Neural progenitor cell (in vitro differentiated cells): ENCODE data around the gene CREB3L2. TPM values are rescaled to one million over a fixed set of nuclear protein-coding genes. Genes with fewer than 3 reads are reported as not detected.
A peak's percentile ranks its signal among the peaks of the same experiment; 100 is the strongest.

Experiments
- DNase-seq: peaks from one replicate; pipeline ENCODE4 v3.0.0-alpha.2; 2016; ENCODE audit warnings: low spot score
- H2AFZ ChIP-seq: fragments of 200-600 bp; sonication (generic); replicated peaks from 2 replicates; pipeline ENCODE4 v1.6.1; 2016; ENCODE audit warnings: antibody characterized with exemption
- H3F3A ChIP-seq: fragments of 200-600 bp; sonication (generic); 2 replicates; pipeline ENCODE4 v1.6.1; 2016; ENCODE audit warnings: antibody characterized with exemption, low read depth
- H3K27ac ChIP-seq: fragments of 200-600 bp; sonication (generic); 2 replicates; pipeline ENCODE4 v1.5.1; 2016; ENCODE audit warnings: mild to moderate bottlenecking
- H3K27me3 ChIP-seq: fragments of 200-600 bp; sonication (generic); 2 replicates; pipeline ENCODE4 v1.6.1; 2016; ENCODE audit warnings: mild to moderate bottlenecking, moderate library complexity
- H3K36me3 ChIP-seq: fragments of 200-600 bp; sonication (generic); 2 replicates; pipeline ENCODE4 v1.5.1; 2016
- H3K4me1 ChIP-seq: fragments of 200-600 bp; sonication (generic); 2 replicates; pipeline ENCODE4 v1.6.1; 2016; ENCODE audit warnings: mixed run types
- H3K4me2 ChIP-seq: fragments of 200-600 bp; sonication (generic); 2 replicates; pipeline ENCODE4 v1.6.1; 2016
- H3K4me3 ChIP-seq: fragments of 200-600 bp; sonication (generic); 2 replicates; pipeline ENCODE4 v1.5.1; 2016
- H3K79me2 ChIP-seq: fragments of 200-600 bp; sonication (generic); 2 replicates; pipeline ENCODE4 v1.6.1; 2016; ENCODE audit warnings: low read depth
- H3K9ac ChIP-seq: fragments of 200-600 bp; sonication (generic); 2 replicates; pipeline ENCODE4 v1.6.1; 2016
- H3K9me3 ChIP-seq: fragments of 200-600 bp; sonication (generic); 2 replicates; pipeline ENCODE4 v1.5.1; 2016; ENCODE audit warnings: low read depth
- H4K20me1 ChIP-seq: fragments of 200-600 bp; sonication (generic); 2 replicates; pipeline ENCODE4 v1.6.1; 2016; ENCODE audit warnings: low read depth
- H3K27ac Mint-ChIP-seq: 3 replicates; pipeline ENCODE4 v1.8.0; 2021; ENCODE audit warnings: mixed read lengths
- H3K27me3 Mint-ChIP-seq: 2 replicates; pipeline ENCODE4 v1.8.0; 2022; ENCODE audit warnings: low read depth, mild to moderate bottlenecking, inconsistent platforms, moderate library complexity, mixed read lengths; ENCODE audit not compliant: insufficient read depth
- H3K36me3 Mint-ChIP-seq: 3 replicates; pipeline ENCODE4 v1.8.0; 2021; ENCODE audit warnings: mixed read lengths
- H3K4me1 Mint-ChIP-seq: 3 replicates; pipeline ENCODE4 v1.8.0; 2021; ENCODE audit warnings: mixed read lengths
- H3K4me3 Mint-ChIP-seq: 3 replicates; pipeline ENCODE4 v1.8.0; 2021; ENCODE audit warnings: mild to moderate bottlenecking, moderate library complexity, mixed read lengths
- H3K9me3 Mint-ChIP-seq: 3 replicates; pipeline ENCODE4 v1.8.0; 2020; ENCODE audit warnings: mixed read lengths
- EZH2 ChIP-seq: fragments of 200-600 bp; sonication (generic); IDR thresholded peaks from 2 replicates; pipeline ENCODE4 v1.6.1; 2017; ENCODE audit warnings: antibody characterized with exemption, mild to moderate bottlenecking, moderate library complexity
- EZH2phosphoT487 ChIP-seq: fragments of 200-600 bp; sonication (generic); IDR thresholded peaks from 2 replicates; pipeline ENCODE4 v1.6.1; 2017; ENCODE audit warnings: antibody characterized with exemption
- total RNA-seq: library from RNA; depleted of rRNA; stranded (reverse); fragments of >200 nt; gene quantifications from 2 replicates; pipeline ENCODE4 v1.2.3, GENCODE V29; 2015; ENCODE audit warnings: low replicate concordance
- TF ChIP-seq, protein P1 (sequence below): fragments of 200-600 bp; sonication (generic); IDR thresholded peaks from 2 replicates; pipeline ENCODE4 v1.5.1; 2017; ENCODE audit warnings: antibody characterized with exemption, mild to moderate bottlenecking

The CREB3L2 gene
- total RNA-seq, 1 donor from 2014 or later = 9.9 TPM

DNA sequence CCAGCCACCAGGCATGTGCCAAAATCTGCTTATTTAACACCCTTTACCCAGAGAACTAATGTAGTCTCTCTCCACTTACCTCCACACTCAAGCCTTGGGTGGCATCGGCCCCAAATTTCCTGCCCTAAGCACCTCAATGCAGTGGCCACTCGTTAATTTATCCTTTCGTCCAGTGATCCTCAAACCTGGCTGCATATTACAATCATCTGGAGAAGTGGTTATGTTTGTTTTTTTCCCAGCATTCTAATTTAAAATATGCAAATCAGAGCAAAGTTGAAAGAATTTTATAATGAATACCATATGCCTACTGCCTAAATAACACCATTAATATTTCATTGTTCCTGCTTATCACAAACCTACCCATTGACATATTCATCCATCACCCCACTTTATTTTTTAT, 25.7 kb downstream of the CREB3L2 start:
- Mint-ChIP-seq H3K4me1 (peaks cover 48% of the 10 kb centered on the region), H3K27me3 (no peaks in the 10 kb centered on the region), H3K36me3 (peaks cover 25% of the 10 kb centered on the region), H3K9me3 (peaks cover 8% of the 10 kb centered on the region), H3K4me3 (no peak overlapping the region), H3K27ac (no peak overlapping the region)
- Histone ChIP-seq H3K27ac (peak overlapping the region; percentile 77), H2AFZ (no peak overlapping the region), H4K20me1 (no peaks in the 10 kb centered on the region), H3K27me3 (no peaks in the 10 kb centered on the region), H3K9ac (no peak overlapping the region), H3K9me3 (no peaks in the 10 kb centered on the region), H3K4me1 (peaks cover 36% of the 10 kb centered on the region), H3K79me2 (peaks cover 76% of the 10 kb centered on the region), H3K4me2 (peak overlapping the region; percentile 56), H3K36me3 (no peaks in the 10 kb centered on the region), H3F3A (peaks cover 8% of the 10 kb centered on the region), H3K4me3 (no peak overlapping the region)
- TF ChIP-seq EZH2phosphoT487 (no peak), EZH2 (no peak)
- TF ChIP-seq, protein P1, sequence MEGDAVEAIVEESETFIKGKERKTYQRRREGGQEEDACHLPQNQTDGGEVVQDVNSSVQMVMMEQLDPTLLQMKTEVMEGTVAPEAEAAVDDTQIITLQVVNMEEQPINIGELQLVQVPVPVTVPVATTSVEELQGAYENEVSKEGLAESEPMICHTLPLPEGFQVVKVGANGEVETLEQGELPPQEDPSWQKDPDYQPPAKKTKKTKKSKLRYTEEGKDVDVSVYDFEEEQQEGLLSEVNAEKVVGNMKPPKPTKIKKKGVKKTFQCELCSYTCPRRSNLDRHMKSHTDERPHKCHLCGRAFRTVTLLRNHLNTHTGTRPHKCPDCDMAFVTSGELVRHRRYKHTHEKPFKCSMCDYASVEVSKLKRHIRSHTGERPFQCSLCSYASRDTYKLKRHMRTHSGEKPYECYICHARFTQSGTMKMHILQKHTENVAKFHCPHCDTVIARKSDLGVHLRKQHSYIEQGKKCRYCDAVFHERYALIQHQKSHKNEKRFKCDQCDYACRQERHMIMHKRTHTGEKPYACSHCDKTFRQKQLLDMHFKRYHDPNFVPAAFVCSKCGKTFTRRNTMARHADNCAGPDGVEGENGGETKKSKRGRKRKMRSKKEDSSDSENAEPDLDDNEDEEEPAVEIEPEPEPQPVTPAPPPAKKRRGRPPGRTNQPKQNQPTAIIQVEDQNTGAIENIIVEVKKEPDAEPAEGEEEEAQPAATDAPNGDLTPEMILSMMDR = no peak
- no peak for DNase-seq

DNA sequence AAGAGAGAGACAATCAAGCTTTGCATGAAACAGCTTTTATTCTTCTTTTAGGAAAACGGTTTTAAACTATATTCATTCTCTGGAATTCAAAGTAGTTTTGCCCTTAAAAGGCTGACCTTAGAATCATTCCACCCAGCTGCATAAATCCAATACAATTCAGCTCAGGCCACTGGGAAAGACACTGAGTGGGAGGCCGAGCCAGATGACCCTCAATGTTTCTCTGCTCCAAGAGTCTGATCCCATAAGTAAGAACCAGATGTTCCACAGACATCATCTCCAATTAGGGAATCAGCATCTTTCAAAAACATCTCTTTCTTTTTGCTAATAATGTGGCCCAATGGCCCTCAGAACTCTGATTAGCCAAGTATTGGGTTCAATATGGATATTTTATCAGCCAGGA, 26.1 kb downstream of the CREB3L2 start:
- DNase-seq = peak; percentile 20
- peaks cover 72% of the 10 kb centered on the region for H3K79me2 ChIP-seq
- Mint-ChIP-seq H3K27ac (no peak overlapping the region), H3K36me3 (peaks cover 22% of the 10 kb centered on the region), H3K27me3 (no peaks in the 10 kb centered on the region), H3K4me3 (no peak overlapping the region), H3K9me3 (peaks cover 4% of the 10 kb centered on the region), H3K4me1 (peaks cover 47% of the 10 kb centered on the region)
- no peaks in the 10 kb centered on the region for H3K36me3 ChIP-seq
- no peaks in the 10 kb centered on the region for H4K20me1 ChIP-seq
- peaks cover 31% of the 10 kb centered on the region for H3K4me1 ChIP-seq
- H3F3A ChIP-seq = peaks cover 8% of the 10 kb centered on the region
- peak overlapping the region; percentile 56 for H3K4me2 ChIP-seq
- H2AFZ ChIP-seq = no peak overlapping the region
- no peak overlapping the region for H3K9ac ChIP-seq
- H3K27ac ChIP-seq = peak overlapping the region; percentile 77
- H3K9me3 ChIP-seq = no peaks in the 10 kb centered on the region
- TF ChIP-seq, protein P1 = no peak
- TF ChIP-seq EZH2phosphoT487 = no peak
- TF ChIP-seq EZH2 = no peak
- no peak overlapping the region for H3K4me3 ChIP-seq
- H3K27me3 ChIP-seq = no peaks in the 10 kb centered on the region

DNA sequence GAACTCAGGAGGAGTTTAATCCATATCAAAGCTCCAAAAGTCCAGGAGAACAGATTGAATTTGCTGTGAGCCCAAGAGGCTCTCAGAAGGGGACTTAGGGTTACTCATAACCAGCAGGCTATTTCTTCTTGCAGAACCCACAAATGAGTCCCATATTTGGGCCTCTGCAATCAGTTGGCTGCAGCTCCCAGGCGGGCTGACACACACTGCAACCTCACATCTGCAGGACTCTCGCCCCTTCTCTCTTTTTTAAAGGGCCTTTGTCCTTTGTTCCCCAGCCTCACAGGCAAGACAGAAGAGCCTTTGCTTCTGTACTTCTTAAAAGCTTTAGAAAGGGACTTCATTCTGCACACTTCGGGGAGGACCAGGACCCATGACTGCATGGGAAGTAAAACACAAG, 26.7 kb downstream of the CREB3L2 start:
- no peak overlapping the region for H3K4me3 Mint-ChIP-seq

DNA sequence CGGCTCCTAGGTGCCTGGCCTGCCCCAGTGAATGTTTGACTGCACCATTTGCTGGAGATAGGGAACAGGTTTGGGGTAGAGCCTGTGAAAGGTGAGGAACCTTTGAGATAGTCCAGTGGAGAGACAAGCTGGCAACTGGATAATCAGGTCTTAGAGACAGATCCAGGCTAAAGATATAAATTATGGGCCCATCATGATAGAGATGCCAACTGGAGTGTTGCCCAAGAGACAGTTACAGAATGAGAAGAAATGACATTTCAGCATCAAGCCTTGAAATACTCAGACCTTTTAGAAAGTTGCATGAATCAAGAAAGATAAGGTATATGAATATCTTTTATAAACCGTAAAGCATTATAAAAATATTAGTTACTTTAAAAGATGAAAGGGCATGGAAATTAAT, 27.1 kb downstream of the CREB3L2 start:
- H4K20me1 ChIP-seq = no peaks in the 10 kb centered on the region
- peaks cover 8% of the 10 kb centered on the region for H3F3A ChIP-seq
- no peaks in the 10 kb centered on the region for H3K27me3 ChIP-seq
- H3K4me2 ChIP-seq = peak overlapping the region; percentile 56
- H3K27me3 Mint-ChIP-seq = no peaks in the 10 kb centered on the region
- peaks cover 46% of the 10 kb centered on the region for H3K4me1 Mint-ChIP-seq
- peaks cover 24% of the 10 kb centered on the region for H3K36me3 Mint-ChIP-seq
- H3K4me3 ChIP-seq = no peak overlapping the region
- no peaks in the 10 kb centered on the region for H3K9me3 ChIP-seq
- peaks cover 31% of the 10 kb centered on the region for H3K4me1 ChIP-seq
- H3K9ac ChIP-seq = no peak overlapping the region
- H2AFZ ChIP-seq = no peak overlapping the region
- H3K4me3 Mint-ChIP-seq = no peak overlapping the region
- no peaks in the 10 kb centered on the region for H3K36me3 ChIP-seq
- no peak for DNase-seq
- TF ChIP-seq EZH2 (no peak), EZH2phosphoT487 (no peak)
- TF ChIP-seq, protein P1 = no peak
- no peak overlapping the region for H3K27ac ChIP-seq
- H3K9me3 Mint-ChIP-seq = peaks cover 2% of the 10 kb centered on the region
- no peak overlapping the region for H3K27ac Mint-ChIP-seq
- H3K79me2 ChIP-seq = peaks cover 67% of the 10 kb centered on the region

More for the DNA sequence above, 26.7 kb downstream of the CREB3L2 start:
- no peak for TF ChIP-seq EZH2
- no peaks in the 10 kb centered on the region for H3K36me3 ChIP-seq
- H3K27ac ChIP-seq = peak overlapping the region; percentile 77
- no peaks in the 10 kb centered on the region for H3K27me3 ChIP-seq
- Mint-ChIP-seq H3K9me3 (peaks cover 3% of the 10 kb centered on the region), H3K27me3 (no peaks in the 10 kb centered on the region), H3K27ac (peak overlapping the region; percentile 33), H3K36me3 (peaks cover 22% of the 10 kb centered on the region), H3K4me1 (peaks cover 46% of the 10 kb centered on the region)
- DNase-seq = peak; percentile 62
- no peaks in the 10 kb centered on the region for H4K20me1 ChIP-seq
- no peak overlapping the region for H3K9ac ChIP-seq
- no peak overlapping the region for H3K4me3 ChIP-seq
- H2AFZ ChIP-seq = no peak overlapping the region
- H3K4me2 ChIP-seq = peak overlapping the region; percentile 56
- H3F3A ChIP-seq = peaks cover 8% of the 10 kb centered on the region
- peaks cover 31% of the 10 kb centered on the region for H3K4me1 ChIP-seq
- no peaks in the 10 kb centered on the region for H3K9me3 ChIP-seq
- peaks cover 67% of the 10 kb centered on the region for H3K79me2 ChIP-seq
